ENCODE results near the gene RAD51B.

- TF ChIP-seq POLR2A (IDR thresholded peaks at IDR 0.05; ENCODE audit: low read depth, low read length) (no peak), POLR2AphosphoS5 (IDR thresholded peaks at IDR 0.05; ENCODE audit: low read depth, low read length) (no peak), TAF1 (IDR thresholded peaks at IDR 0.05; ENCODE audit: low read depth, low read length) (no peak)
Observed at GRCh38 chr14:67800743-67801142, 18.8 kb upstream of the RAD51B start.

Data from GM12891 (cell line).